Stimulated activated CD4-positive, alpha-beta T cell treated with anti-CD3 and anti-CD28 coated beads, Interleukin-15, amount 100 ng/mL, for 1 hour (primary cell): ENCODE data around the gene RAX2.
"Not testable (repeated sequence)": the region's sequence is repeated elsewhere in the genome, so short reads cannot be mapped to it uniquely, and the experiment has no call there.

Source experiments
- DNase-seq, 2 donors: peaks; one replicate each; pipeline ENCODE4 v3.0.0-alpha.2; 2020; ENCODE audit warnings: low read depth in 1 of 2, low spot score in 1 of 2

The RAX2 gene

DNA sequence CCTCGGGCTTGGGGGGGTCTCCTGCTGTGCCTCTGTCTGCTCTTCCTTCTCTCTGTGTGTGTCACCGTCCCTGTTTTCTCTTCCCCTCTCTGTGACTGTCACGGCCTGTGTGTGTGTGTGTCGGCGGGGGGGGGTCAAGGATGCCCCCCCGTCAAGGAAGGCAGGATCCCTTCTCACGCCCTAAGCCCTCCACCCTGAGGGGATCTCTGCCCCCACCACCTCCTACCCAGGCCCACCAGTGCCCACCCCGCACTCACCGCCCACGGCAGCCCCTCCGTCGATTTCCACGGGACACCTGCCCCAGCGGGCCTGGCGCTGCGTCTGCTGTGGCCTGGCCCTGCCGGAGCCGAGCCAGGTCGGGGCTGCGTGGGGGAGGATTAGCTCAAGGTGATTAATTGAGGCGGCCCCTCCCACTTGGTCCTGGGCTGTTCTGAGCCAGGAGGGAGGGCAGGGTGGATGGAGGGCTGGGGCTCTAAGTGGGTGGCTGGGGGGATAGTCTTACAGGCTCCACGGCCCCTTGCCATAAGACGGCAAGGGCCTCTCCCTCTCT lies at the start of gene RAX2:
Gene RAX2, minus strand, starts transcription at position 323 of the 550 bp plus-strand sequence. CDS start 486 bp downstream, outside the sequence.
- no peak for DNase-seq

DNA sequence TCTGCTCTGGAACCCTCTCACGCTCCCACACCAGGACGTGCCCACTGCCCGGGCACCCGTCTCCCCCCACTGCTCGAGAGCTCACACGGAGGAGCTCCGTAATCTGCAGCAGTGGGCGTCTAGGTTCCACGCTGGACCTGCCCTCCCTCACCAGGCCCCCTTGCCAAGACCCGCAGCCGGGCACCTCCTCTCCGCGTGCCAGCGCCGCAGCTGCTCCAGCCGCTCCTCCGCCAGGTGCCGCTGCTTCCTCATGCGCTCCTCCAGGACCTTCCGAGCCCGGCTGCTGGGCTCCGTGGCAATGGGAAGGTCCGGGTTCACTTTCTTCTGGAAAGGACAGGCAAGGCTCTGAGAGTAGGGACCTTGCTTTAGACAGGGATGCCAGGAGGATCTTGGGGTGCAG lies 49.1 kb upstream of the RAX2 start:
- no peak for DNase-seq

GRCh38 chr19:3819989-3820388 lies 48.0 kb upstream of the RAX2 start:
- DNase-seq = no peak

DNA sequence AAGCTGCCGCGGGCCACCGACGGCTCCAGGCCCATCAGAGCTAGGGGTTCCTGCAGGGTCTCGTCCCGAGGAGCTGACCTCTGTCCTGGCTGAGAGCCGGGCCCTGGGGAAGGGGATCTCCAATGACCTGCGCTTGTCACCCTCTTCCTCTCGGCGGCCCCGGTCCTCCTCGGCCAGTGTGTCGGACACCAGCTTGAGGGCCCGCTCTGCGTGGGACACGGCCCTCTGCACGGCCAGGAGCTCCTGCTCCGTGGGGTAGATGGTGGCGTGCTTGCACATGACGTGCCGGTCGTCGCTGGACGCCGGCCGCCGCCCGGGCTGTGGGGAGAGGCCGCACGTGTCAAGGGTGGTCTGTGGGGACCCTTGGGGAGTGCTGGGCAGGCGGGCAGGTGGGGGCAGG lies 46.9 kb upstream of the RAX2 start:
- DNase-seq = no peak

GRCh38 chr19:3818466-3818865 lies 46.4 kb upstream of the RAX2 start:
- no peak for DNase-seq

GRCh38 chr19:3817761-3818160 lies 45.7 kb upstream of the RAX2 start:
- no peak for DNase-seq

GRCh38 chr19:3816566-3817218 lies 44.7 kb upstream of the RAX2 start:
- DNase-seq = no peak

GRCh38 chr19:3816148-3816547 lies 44.1 kb upstream of the RAX2 start:
- DNase-seq = not testable (repeated sequence)

DNA sequence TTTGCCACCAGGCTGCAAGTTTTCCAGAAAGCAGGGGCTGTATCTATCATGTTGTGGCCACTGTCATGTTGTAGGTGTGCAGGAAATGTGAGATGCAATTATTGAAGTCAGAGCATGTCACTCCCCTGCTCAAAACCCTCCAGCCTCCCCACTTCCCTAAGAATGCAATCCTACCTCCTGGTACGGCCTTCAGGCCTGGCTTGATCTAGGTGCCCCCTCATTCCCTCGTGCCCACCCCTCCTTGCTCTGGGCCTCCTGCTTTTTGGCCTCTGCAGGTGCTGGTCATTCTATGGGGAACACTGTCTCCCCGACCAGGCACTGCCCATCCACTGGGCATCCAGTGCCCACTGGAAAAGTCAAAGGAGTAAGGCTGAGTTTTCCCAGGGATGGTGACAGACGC lies 42.6 kb upstream of the RAX2 start:
- no peak for DNase-seq

GRCh38 chr19:3813473-3814392 lies 41.7 kb upstream of the RAX2 start:
- no peak for DNase-seq

- DNase-seq = no peak
Observed at GRCh38 chr19:3810708-3811355, 38.8 kb upstream of the RAX2 start.

GRCh38 chr19:3809881-3810707 lies 38.1 kb upstream of the RAX2 start:
- no peak for DNase-seq

GRCh38 chr19:3808420-3809143 lies 36.6 kb upstream of the RAX2 start:
- no peak for DNase-seq

DNA sequence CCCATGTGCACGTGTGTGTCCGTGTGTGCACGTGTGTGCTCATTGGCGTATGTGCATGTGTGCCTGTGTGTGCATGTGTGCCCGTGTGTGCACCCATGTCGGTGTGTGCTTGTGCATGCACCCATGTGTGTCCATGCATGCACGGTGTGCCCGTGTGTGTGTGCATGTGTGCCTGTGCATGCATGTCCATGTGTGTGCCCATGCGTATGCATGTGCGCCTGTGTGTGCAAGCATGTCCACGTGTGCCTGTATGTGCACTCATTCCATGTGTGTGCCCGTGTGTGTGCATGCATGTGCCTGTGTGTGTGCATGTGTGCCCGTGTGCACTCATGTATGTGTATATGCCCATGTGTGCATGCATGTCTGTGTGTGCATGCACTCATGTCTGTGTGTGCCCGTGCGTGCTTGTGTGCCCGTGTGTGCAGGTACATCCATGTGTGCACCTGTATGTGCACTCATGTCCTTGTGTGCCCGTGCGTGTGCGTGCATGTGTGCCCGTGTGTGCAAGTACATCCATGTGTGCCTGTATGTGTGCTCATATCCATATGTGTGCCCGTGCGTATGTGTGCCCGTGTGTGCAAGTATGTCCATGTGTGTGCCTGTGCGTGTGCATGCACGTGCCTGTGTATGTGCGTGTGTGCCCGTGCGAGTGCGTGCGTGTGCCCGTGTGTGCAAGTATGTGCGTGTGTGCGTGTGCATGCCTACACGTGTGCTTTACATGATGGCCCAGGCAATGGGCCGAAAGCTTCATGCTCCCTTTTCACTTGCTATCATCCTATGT lies 35.7 kb upstream of the RAX2 start:
- DNase-seq = no peak

DNA sequence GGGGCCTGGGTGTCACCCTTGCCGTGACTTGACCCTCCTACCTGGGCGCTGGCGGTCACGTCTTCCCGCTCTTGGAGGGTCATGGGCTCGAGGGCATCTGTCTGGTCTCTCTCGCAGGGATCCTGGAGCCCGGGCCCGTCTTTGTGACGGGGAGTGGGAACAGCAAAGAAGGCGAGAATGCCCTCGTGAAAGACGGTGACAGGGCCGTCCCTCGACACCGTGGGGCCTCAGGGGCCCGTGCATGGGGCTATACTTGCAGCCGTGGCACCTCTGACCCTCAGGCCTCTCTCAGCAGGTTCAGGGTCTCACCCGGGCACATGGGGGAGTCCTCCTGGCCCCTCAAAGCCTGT lies 35.1 kb upstream of the RAX2 start:
- no peak for DNase-seq

- DNase-seq = no peak
Observed at GRCh38 chr19:3805859-3806258, 33.8 kb upstream of the RAX2 start.

DNA sequence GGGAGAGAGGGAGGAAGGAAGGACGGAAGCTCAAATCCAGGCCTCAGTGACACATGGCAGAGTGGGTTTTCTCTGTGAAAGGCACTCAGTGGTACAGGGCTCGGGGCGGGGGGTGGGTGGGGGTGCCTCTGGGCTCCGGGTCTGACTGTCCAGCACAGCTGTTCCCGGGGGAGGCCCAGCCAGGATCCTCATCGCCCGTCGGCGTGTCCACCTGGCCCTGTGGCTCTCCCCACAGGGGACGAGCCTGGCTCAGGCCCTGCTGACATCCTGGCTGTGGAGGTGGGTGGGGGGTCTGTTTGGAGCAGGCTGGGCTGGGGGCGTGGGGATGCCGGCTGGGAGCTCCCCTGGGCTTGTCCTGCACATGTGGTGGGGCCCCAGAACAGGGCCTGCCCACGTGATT lies 32.4 kb upstream of the RAX2 start:
- DNase-seq = no peak

- no peak for DNase-seq
Observed at GRCh38 chr19:3803986-3804385, 32.0 kb upstream of the RAX2 start.

DNA sequence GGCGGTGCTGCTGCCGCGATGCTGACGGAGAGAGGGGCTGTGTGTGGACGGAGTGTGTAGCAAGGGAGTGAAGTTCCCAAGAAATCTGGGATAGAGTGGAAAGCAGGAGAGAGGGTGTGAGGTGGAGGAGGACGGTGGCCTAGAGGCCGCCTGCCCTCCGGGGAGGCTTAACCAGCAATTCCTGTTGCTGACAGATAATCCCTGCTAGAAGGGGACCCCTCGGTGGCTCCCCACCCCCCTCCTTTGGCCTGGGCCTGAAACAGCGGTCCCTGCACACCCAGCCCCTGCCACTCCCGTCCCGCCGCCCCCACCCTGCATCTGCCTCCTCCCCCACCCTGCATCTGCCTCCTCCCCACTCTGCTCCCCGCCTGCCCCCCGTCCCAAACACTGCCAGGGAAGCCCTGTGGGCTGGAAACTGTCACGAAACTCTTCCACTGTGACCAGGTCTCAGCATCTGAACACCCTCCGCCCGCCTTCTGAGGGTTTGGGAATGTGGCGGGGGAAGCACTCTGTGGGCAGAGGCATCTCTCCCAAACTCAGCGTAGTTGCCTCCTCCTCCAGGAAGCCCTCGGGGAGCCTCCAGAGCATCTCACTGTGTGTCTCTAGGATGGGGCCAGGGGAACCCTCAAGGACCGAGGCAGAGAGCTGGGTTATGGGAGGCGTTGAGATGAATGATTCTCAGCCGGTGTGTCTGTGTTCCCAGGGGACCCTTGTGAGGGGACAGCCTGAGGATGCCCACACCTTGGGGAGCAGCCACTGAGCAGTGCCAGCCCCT lies 31.3 kb upstream of the RAX2 start:
- DNase-seq = no peak
